Right ventricle myocardium inferior (tissue), 1 donor: ENCODE data around the gene COL24A1. TPM values are rescaled to one million over a fixed set of nuclear protein-coding genes. Genes with fewer than 3 reads are reported as not detected.
"Not testable (repeated sequence)": the region's sequence is repeated elsewhere in the genome, so short reads cannot be mapped to it uniquely, and the experiment has no call there.

ENCODE experiments used
- ATAC-seq: fragments of 200-7000 bp; cut with Tn5 transposase; one replicate; pipeline ENCODE4 v1.9.1; 2020; ENCODE audit warnings: mild to moderate bottlenecking, moderate library complexity
- DNase-seq: peaks from one replicate; pipeline ENCODE4 v3.0.0; 2021; ENCODE audit errors: missing footprints
- intact Hi-C: fragments of 100-400 bp; cut with DNase I; formaldehyde crosslinking; loops from one replicate; pipeline ENCODE4 v1.11.0; 2022
- total RNA-seq: library from RNA; stranded (reverse); fragmentation: NEBNext Ultra II Directional; extraction: Animal tissue kit (Norgen Biotek cat#: 25700); gene quantifications from one replicate; pipeline ENCODE4 v1.2.1, GENCODE V29; 2021
- donor health status: DM: no; HTN: yes; CAD: no; lungs with severe emphysema.

The COL24A1 gene
- total RNA-seq, 1 donor from 2014 or later = 1.6 TPM

DNA sequence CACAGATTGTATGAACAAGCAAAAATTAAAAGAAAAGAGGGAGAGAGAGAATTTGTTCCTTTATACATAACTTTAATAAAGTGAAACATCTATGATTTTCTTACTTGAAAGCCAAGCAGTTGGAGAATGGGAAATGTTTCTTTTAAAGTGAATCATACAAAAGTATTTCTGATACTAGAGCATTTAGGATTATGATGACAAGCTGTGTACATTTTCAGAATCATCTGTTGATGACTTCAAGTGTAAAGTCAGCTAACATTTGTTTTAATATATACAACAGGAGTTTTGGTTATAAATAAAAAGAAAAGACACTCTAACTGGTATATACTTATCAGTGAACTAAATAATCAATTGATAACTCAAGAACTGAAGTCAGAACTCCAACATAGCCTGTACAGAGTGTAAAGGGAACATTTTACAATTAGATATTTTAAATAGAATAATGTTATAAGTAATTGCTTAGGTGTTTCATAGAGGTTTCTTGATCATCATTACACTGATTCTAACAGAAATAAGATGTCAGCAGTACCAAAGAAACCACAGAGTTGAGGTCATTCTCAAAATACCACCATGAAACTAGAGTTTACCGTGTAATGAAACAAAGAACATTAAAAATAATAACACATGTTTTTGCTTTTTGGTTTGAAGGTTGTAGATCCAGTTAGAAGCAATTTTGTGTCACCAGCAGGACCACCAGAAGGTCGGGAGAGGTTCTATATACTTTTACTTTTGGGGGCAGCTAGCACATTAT lies 103.4 kb downstream of the COL24A1 start:
- DNase-seq (no peak), ATAC-seq (no peak)
- intact Hi-C loops = no loop called here

GRCh38 chr1:86035101-86035500 lies 121.5 kb downstream of the COL24A1 start:
- no peak for DNase-seq
- intact Hi-C loops = no loop called here
- no peak for ATAC-seq

GRCh38 chr1:86030180-86030579 lies 126.4 kb downstream of the COL24A1 start:
- DNase-seq = no peak
- ATAC-seq = no peak
- intact Hi-C loops = no loop called here

DNA sequence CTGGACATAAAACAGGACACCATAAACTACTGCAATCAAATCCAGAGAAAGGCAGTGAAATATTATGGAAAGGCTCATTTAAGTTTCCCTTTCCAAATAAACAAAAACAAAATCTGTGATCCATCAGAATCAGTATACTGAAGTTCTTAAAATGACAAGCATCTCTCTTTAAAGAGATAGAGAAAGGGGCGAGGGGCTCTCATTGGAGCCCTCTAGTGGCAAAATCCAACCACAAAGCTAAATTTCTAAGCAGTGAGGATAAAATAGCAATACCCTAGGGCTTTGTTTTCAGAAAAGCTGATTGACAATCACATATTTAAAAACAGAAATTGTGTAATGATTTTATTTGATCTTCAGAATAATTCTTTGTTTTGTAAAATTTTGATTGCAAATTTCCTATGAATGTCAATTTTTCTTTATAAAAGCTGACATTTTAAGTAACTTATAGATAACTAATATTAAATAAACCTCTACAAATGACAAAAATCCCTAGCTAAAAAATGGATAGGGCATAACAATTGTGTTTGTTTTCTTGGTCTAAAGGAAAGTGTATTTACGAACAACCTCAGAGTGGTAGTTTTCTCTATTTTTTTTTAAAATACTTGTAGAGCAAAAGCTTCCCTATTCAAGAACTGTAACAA lies 138.2 kb downstream of the COL24A1 start:
- no peak for DNase-seq
- intact Hi-C loops = no loop called here
- no peak for ATAC-seq

DNA sequence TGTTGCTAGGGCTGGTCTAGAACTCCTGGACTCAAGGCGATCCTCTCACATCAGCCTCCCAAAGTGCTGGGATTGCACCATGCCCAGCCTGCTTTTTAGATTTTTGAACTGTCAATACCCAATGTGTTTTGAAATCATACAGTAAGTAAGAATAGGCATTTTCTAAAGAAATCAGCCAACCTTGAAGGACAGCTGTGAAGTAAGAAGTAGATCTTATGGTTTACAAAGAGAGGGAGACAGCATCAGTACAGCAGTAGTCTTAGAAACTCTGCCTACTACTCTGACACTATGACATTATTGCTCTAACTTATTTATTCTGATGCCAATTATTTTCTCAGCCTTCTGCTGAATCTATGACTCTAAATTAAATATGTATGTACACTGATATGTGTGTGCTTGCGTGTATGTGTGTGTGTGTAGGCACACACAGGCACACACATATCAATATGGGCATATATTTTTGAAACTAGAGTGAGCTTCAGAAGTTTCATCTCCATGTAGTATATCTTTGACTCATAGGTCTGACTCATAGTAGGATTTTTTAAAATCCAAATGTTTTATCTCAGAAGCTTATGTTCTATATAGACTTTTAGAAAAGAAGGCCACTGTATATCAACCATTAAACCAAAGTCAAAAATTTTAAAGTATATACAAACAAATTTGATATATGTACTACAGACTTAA lies 140.4 kb downstream of the COL24A1 start:
- no peak for DNase-seq
- ATAC-seq = no peak
- intact Hi-C loops = no loop called here

GRCh38 chr1:86015375-86015774 lies 141.2 kb downstream of the COL24A1 start:
- no peak for DNase-seq
- intact Hi-C loops = no loop called here
- no peak for ATAC-seq

DNA sequence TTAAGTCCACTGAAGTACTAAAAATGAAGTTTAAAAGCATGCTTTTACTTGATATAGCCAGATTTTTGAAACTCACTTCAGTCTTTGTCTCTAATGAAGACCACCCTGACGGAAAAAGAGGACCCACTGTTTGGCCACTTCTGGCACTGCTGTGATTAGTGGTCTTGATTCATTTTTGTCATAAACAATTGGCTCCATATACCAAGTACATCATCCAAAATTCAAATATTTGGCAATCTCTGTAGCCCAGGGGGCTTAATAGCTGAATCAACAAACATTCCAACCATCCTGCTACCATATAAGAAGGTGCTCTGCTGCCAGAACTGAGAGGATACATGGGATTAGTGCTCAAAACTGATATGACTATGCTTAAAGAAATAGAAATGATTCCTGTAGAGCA lies 156.0 kb downstream of the COL24A1 start:
- no peak for DNase-seq
- intact Hi-C loops = no loop called here
- no peak for ATAC-seq

DNA sequence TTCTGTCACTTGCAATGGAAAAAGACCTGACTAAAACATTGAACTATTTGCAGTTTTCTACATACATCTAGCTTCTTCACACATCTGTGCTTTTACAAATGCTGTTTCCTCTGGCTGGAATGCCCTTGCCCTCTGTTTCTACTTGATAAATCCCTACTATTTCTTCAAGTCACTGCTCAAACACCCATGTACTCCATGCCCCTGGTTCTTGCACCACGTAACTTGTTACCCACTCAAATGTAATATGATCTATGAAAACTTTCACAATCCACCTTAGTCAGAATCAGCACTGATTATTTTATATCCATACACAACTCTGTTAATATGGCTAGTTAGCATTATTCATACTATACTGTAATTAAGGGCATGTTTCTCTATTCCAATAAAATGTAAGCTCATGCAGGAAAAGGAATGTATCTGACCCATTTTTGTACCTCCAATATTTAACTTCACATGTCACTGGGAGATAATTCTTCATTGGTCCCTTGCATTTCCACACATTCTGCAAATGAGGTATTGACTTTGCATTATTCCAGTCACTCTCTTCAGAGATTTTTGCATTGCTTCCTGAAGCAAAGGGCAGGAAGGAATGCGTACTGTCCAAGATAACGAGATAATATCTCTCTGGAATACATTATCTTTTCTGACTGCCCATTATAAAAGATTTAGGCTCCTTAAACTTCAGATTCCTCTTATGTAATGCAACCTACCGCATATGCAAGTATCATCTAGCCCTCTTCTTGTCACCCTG lies 158.3 kb downstream of the COL24A1 start:
- ATAC-seq = no peak
- intact Hi-C loops = no loop called here
- no peak for DNase-seq

DNA sequence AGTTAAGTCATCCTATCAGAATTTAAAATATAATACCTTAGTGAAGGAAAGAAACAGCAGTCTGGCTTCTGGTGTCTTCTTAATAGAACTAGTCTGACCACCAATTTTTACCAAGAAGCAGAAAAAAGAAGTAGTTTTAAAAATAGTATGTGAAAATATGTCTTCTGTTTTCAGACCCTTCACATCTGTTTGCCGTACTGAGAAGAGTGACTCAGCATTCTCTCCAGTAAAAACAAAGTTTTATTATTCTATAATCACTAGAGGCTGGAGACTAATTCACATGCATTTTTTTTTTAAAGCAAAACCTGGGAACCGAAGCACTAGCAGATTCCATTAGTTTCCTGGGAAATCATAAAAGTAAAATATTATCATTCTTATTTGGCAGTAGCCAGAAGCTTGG lies 163.8 kb downstream of the COL24A1 start:
- DNase-seq (no peak), ATAC-seq (no peak)
- intact Hi-C loops = no loop called here

GRCh38 chr1:85991261-85991660 lies 165.3 kb downstream of the COL24A1 start:
- DNase-seq (no peak), ATAC-seq (no peak)
- intact Hi-C loops = no loop called here

- DNase-seq = no peak
- ATAC-seq = no peak
- intact Hi-C loops = no loop called here
These were observed 171.9 kb downstream of the COL24A1 start for GRCh38 chr1:85984636-85985035.

DNA sequence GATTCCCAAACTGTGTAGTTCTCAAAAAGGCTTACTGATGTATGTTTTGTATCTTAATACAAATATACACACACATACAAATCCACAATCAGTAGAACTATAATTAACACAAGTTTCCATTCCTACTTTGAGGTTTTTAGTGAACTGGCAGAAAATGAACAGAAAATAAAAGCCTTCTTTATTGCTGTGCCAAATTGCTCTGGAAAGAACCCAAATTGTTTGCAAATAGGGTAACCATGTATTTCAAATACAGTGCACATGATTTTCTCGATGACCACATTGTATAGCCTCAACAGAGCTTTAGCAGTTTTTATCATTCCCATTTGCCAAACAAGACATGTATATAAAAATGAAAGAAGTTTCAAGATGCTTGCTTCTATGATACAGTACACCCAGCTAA lies 173.3 kb downstream of the COL24A1 start:
- ATAC-seq = no peak
- intact Hi-C loops = no loop called here
- no peak for DNase-seq

DNA sequence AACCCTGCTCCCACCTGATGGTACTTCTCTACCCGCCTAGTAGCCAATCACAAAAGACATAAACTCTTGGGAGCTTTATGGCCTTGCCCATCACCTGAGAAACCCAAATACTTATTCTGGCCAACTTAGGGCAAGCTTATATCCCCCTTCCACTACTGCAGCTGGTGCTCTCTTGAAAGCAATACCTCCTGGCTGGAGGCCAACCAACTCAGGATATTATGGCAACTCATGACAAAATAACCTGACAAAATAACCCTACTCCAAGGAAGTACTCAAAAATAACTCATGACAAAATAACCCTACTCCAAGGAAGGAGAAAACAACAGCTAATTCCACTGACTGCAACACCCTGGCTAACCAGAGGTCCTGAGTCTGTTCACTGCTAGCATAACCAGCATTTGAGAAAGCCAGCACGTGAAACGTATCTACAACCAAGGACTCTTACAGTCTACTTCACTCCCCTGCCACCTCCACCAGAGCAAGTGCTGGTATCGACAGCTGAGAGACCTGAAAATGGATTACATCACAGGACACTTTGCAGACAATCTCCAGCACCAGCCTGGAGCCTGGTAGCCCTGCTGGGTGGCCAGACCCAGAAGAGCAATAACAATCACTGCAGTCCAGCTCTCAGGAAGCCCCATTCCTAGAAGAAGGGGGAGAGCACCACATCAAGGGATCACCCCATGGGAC lies 179.9 kb downstream of the COL24A1 start:
- intact Hi-C loops = no loop called here
- ATAC-seq (no peak), DNase-seq (no peak)

DNA sequence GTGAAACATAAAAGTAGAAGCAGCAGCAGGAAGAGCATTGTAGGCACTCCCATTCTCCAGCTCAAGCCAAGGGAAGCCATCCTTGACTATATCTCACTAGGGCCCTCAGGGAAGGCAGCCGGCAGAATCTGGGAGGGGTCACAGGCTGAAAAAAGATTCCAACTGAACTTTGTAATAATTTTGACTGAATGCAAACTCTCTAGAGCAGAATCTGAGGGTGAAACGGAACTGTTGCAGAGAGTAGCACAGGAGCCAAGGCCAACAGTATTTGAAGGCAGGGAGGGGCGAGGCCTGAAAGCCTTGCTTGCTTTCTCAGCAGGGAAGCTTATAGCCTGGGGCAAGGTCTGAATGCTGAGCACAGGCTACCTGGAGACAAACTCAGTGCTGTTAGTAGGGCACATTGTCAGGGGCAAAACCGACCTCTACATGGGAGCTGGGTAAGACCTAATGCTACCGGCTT lies 180.6 kb downstream of the COL24A1 start:
- intact Hi-C loops = no loop called here
- DNase-seq = no peak
- peak; percentile 46 for ATAC-seq

- DNase-seq (no peak), ATAC-seq (no peak)
- intact Hi-C loops = loop anchor here (5.0 kb wide), 1 partner anchor 160 kb away; no protein-coding TSS in a partner anchor
These were observed 194.1 kb downstream of the COL24A1 start for GRCh38 chr1:85962457-85962856.

GRCh38 chr1:85957760-85958159 lies 198.8 kb downstream of the COL24A1 start:
- ATAC-seq (no peak), DNase-seq (no peak)
- intact Hi-C loops = no loop called here

- DNase-seq, ATAC-seq, intact Hi-C loops: not testable (repeated sequence)
These were observed 201.4 kb downstream of the COL24A1 start for GRCh38 chr1:85955218-85955617.

GRCh38 chr1:85952460-85952859 lies 204.1 kb downstream of the COL24A1 start:
- ATAC-seq (no peak), DNase-seq (no peak)
- intact Hi-C loops = no loop called here

DNA sequence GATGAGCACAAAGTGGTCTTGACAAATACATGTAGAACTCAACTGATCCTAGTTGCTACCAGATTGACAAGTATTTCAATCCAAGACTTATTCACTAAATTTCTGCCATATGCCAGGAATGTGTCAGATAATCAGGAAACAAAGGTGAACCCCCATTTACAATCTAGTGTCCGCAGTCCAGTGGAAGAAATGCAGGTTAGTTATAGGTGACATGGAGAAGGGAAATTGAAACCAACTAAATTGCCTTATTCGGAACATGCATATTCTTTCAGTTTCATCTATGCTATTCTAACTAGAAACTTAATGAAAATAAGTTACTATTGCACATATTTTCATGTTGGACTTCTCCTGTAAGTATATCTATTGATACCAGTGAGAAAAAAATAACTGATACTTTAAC lies 209.4 kb downstream of the COL24A1 start:
- DNase-seq = no peak
- ATAC-seq = no peak
- intact Hi-C loops = no loop called here
